HCT116 (cell line): Measurements from ENCODE around the gene TACO1. TPM values are rescaled to one million over a fixed set of nuclear protein-coding genes. Genes with fewer than 3 reads are reported as not detected.

Experiments
- ATAC-seq: fragments of 200-7000 bp; cut with Tn5 transposase; 2 replicates; pipeline ENCODE4 v1.9.1; 2020; ENCODE audit warnings: mild to moderate bottlenecking, moderate library complexity
- BruUV-seq: library from RNA; stranded (reverse); fragments of 400-500 nt; replicated peaks from 2 replicates; lab custom pipeline; 2021; lab: Mats Ljungman, UMichigan
- CTCF ChIA-PET: fragments of 300-600 bp; sonication (Branson Sonifier 250); formaldehyde crosslinking; loops from one replicate; lab custom pipeline; 2021; ENCODE audit warnings: antibody characterized with exemption; lab: Charles Lee
- POLR2A ChIA-PET: fragments of 300-600, 350-600 bp; sonication (Branson Sonifier 250); formaldehyde crosslinking; loops from one replicate; lab custom pipeline; 2021; ENCODE audit warnings: antibody characterized with exemption; lab: Charles Lee
- RAD21 ChIA-PET, 2 experiments: fragments of 300-600 bp; sonication (Branson Sonifier 250); formaldehyde crosslinking; loops; one replicate each; lab custom pipeline; 2023; ENCODE audit warnings: low total read pairs in 2 of 2; ENCODE audit not compliant: uncharacterized antibody in 2 of 2, unreplicated experiment in 2 of 2, low non-redundant PET in 1 of 2; lab: Charles Lee
- DNase-seq: peaks from one replicate; pipeline ENCODE4 v3.0.0-alpha.2; 2010; ENCODE audit warnings: low read depth, low spot score
- H2AFZ ChIP-seq: fragments of 200-600 bp; shearing (Covaris generic), sonication (generic); 2 replicates; pipeline ENCODE4 v1.6.1; 2017; ENCODE audit warnings: low read depth, mixed run types, mixed read lengths, antibody characterized with exemption, low read length; ENCODE audit not compliant: poor library complexity, severe bottlenecking
- H3K27ac ChIP-seq: 2 replicates; pipeline ENCODE4 v1.5.1; 2012; ENCODE audit warnings: low read depth, low read length
- H3K27me3 ChIP-seq: fragments of 200-600 bp; sonication (generic); 2 replicates; pipeline ENCODE4 v1.6.1; 2016; ENCODE audit warnings: mixed run types, low read length, mixed read lengths; ENCODE audit not compliant: insufficient read depth
- H3K36me3 ChIP-seq, 2 experiments: fragments of 200-500 bp in 1 of 2; fragments of 200-600 bp in 1 of 2; sonication (Bioruptor generic) in 1 of 2; sonication (generic) in 1 of 2; 2 replicates each; pipeline versions ENCODE4 v1.5.1 to v1.6.1; 2014 to 2016; ENCODE audit warnings: low read length in 2 of 2, inconsistent platforms in 1 of 2, mixed read lengths in 1 of 2, mixed run types in 1 of 2; ENCODE audit not compliant: insufficient read depth in 2 of 2, control insufficient read depth in 1 of 2
- H3K4me1 ChIP-seq, 2 experiments: fragments of 200-600 bp in 1 of 2; sonication (generic) in 1 of 2; 2 replicates each; pipeline versions ENCODE4 v1.5.1 to v1.6.1; 2012 to 2017; ENCODE audit warnings: low read length in 2 of 2, inconsistent platforms in 1 of 2, mild to moderate bottlenecking in 1 of 2, mixed read lengths in 1 of 2, mixed run types in 1 of 2, moderate library complexity in 1 of 2; ENCODE audit not compliant: insufficient read depth in 2 of 2, control insufficient read depth in 1 of 2
- H3K4me2 ChIP-seq: fragments of 200-600 bp; sonication (generic); 2 replicates; pipeline ENCODE4 v1.6.1; 2017; ENCODE audit warnings: mixed run types, low read length, mixed read lengths
- H3K4me3 ChIP-seq, 2 experiments: fragments of 200-600 bp in 1 of 2; sonication (generic) in 1 of 2; replicated peaks in 1 of 2; 2 replicates each; pipeline ENCODE4 v1.5.1; 2011 to 2016; ENCODE audit warnings: low read length in 2 of 2, control low read depth in 1 of 2, low read depth in 1 of 2, mild to moderate bottlenecking in 1 of 2, mixed read lengths in 1 of 2, mixed run types in 1 of 2
- H3K79me2 ChIP-seq: fragments of 200-600 bp; sonication (generic); 2 replicates; pipeline ENCODE4 v1.6.1; 2017; ENCODE audit warnings: mild to moderate bottlenecking, mixed run types, low read length, moderate library complexity, mixed read lengths; ENCODE audit not compliant: insufficient read depth
- H3K9ac ChIP-seq: fragments of 200-600 bp; sonication (generic); 2 replicates; pipeline ENCODE4 v1.6.1; 2016; ENCODE audit warnings: low read length, mixed read lengths
- H3K9me2 ChIP-seq: fragments of 200-600 bp; sonication (generic), shearing (Covaris generic); 2 replicates; pipeline ENCODE4 v1.6.1; 2017; ENCODE audit warnings: mixed run types, mild to moderate bottlenecking, moderate library complexity; ENCODE audit not compliant: insufficient read depth
- H3K9me3 ChIP-seq, 2 experiments: fragments of 200-500 bp in 1 of 2; fragments of 200-600 bp in 1 of 2; sonication (Bioruptor generic) in 1 of 2; sonication (generic) in 1 of 2; 2 replicates each; pipeline ENCODE4 v1.6.1; 2014 to 2017; ENCODE audit warnings: low read length in 2 of 2, mixed read lengths in 2 of 2, inconsistent platforms in 1 of 2, low read depth in 1 of 2, mild to moderate bottlenecking in 1 of 2, mixed run types in 1 of 2, moderate library complexity in 1 of 2; ENCODE audit not compliant: control insufficient read depth in 1 of 2, insufficient read depth in 1 of 2
- H4K20me1 ChIP-seq: fragments of 200-600 bp; sonication (generic), shearing (Covaris generic); 2 replicates; pipeline ENCODE4 v1.6.1; 2017; ENCODE audit warnings: mixed run types, mild to moderate bottlenecking, moderate library complexity; ENCODE audit not compliant: insufficient read depth
- ATF3 ChIP-seq: IDR thresholded peaks from 2 replicates; pipeline ENCODE4 v1.6.1; 2012
- CBX3 ChIP-seq: IDR thresholded peaks from 2 replicates; pipeline ENCODE4 v1.6.1; 2012; ENCODE audit warnings: low read depth
- CEBPB ChIP-seq: IDR thresholded peaks from 2 replicates; pipeline ENCODE4 v1.6.1; 2012; ENCODE audit warnings: low read depth
- CTCF ChIP-seq, 3 experiments: fragments of 200-600 bp in 1 of 3; sonication (generic) in 1 of 3; IDR thresholded peaks in 2 of 3; conservative IDR thresholded peaks in 1 of 3; 2 replicates each; pipeline ENCODE4 v1.5.1; 2012 to 2017; ENCODE audit warnings: low read depth in 2 of 3, low read length in 2 of 3, antibody characterized with exemption in 1 of 3, borderline replicate concordance in 1 of 3, control low read depth in 1 of 3, mild to moderate bottlenecking in 1 of 3, mixed read lengths in 1 of 3, mixed run types in 1 of 3, moderate library complexity in 1 of 3; ENCODE audit not compliant: insufficient read depth in 1 of 3
- EGR1 ChIP-seq: IDR thresholded peaks from 2 replicates; pipeline ENCODE4 v1.6.1; 2012; ENCODE audit warnings: low read depth
- ELF1 ChIP-seq: IDR thresholded peaks from 2 replicates; pipeline ENCODE4 v1.6.1; 2012; ENCODE audit warnings: low read depth, borderline replicate concordance
- EZH2 ChIP-seq: fragments of 200-600 bp; sonication (generic); IDR thresholded peaks from 2 replicates; pipeline ENCODE4 v1.6.1; 2017; ENCODE audit warnings: antibody characterized with exemption, mixed run types
- EZH2phosphoT487 ChIP-seq: fragments of 200-600 bp; IDR thresholded peaks from 2 replicates; pipeline ENCODE4 v1.6.1; 2018; ENCODE audit warnings: antibody characterized with exemption, borderline replicate concordance
- JUND ChIP-seq: IDR thresholded peaks from 2 replicates; pipeline ENCODE4 v1.6.1; 2012
- MAX ChIP-seq: IDR thresholded peaks from 2 replicates; pipeline ENCODE4 v1.6.1; 2012
- POLR2AphosphoS5 ChIP-seq: IDR thresholded peaks from 2 replicates; pipeline ENCODE4 v1.6.1; 2011; ENCODE audit warnings: mild to moderate bottlenecking, low read depth, low read length, moderate library complexity
- RAD21 ChIP-seq: IDR thresholded peaks from 2 replicates; pipeline ENCODE4 v1.6.1; 2012; ENCODE audit warnings: low read depth, mild to moderate bottlenecking
- SIN3A ChIP-seq: IDR thresholded peaks from 2 replicates; pipeline ENCODE4 v1.6.1; 2012; ENCODE audit warnings: low read depth
- SRF ChIP-seq: IDR thresholded peaks from 2 replicates; pipeline ENCODE4 v1.6.1; 2012; ENCODE audit warnings: low read depth
- TCF7L2 ChIP-seq: IDR thresholded peaks from 2 replicates; pipeline ENCODE4 v1.7.0; 2011; ENCODE audit warnings: borderline replicate concordance, inconsistent platforms; ENCODE audit not compliant: insufficient read depth, insufficient read length; ENCODE audit errors: extremely low read depth
- ZFX ChIP-seq: fragments of 450-650 bp; IDR thresholded peaks from 2 replicates; pipeline ENCODE4 v1.6.1; 2017
- ZNF274 ChIP-seq: fragments of 200-500 bp; sonication (Bioruptor generic); IDR thresholded peaks from 2 replicates; pipeline ENCODE4 v1.6.1; 2014; ENCODE audit warnings: mild to moderate bottlenecking, low read depth, low read length, inconsistent platforms
- intact Hi-C: fragments of 100-400 bp; cut with micrococcal nuclease; formaldehyde crosslinking; loops from 2 replicates; pipeline ENCODE4 v1.10.0; 2022
- total RNA-seq: library from RNA; stranded (reverse); gene quantifications from one replicate; pipeline ENCODE4 v1.2.1, GENCODE V29; 2021; ENCODE audit not compliant: unreplicated experiment
- TF ChIP-seq, protein P1 (sequence below): IDR thresholded peaks from 2 replicates; pipeline ENCODE4 v1.6.1; 2012; ENCODE audit warnings: low read depth
- TF ChIP-seq, protein P2 (sequence below): IDR thresholded peaks from 2 replicates; pipeline ENCODE4 v1.6.1; 2011; ENCODE audit warnings: mild to moderate bottlenecking, low read length, moderate library complexity; ENCODE audit not compliant: insufficient replicate concordance; ENCODE audit errors: extremely low read depth

TACO1 gene
- total RNA-seq, 1 experiment from 2014 or later, result 39.6 TPM

DNA sequence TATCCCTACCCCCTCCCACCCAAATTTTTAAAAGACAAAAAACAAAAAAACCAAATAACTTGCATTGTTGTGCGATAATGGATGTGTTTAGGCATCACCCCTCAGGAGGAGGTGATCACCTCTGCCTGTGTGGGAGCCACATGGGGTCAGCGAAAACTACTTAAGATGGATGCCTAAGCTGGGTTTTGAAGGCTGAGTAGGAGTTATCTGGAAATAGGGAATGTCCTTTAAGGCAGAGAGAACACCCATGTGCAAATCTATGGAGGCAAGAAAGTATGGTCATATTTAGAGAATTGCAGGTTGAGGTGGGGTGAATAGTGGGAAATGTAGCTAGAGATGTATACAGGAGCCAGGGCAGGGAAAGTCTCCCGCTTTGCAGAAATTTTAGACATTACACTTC, 5.6 kb upstream of the TACO1 start:
- Histone ChIP-seq H2AFZ (no peak overlapping the region), H3K79me2 (no peaks in the 10 kb centered on the region), H4K20me1 (no peaks in the 10 kb centered on the region), H3K9me3 (no peaks in the 10 kb centered on the region), H3K27ac (no peak overlapping the region), H3K27me3 (no peaks in the 10 kb centered on the region), H3K4me1 (peaks cover 3 to 5% of the 10 kb centered on the region in 2 experiments; a peak in 3 of 4 replicates), H3K9me2 (no peaks in the 10 kb centered on the region), H3K36me3 (peaks cover 9 to 17% of the 10 kb centered on the region in 2 experiments; a peak in 3 of 4 replicates), H3K9ac (no peak overlapping the region), H3K4me2 (no peak overlapping the region), H3K4me3 (no peak overlapping the region)
- ChIA-PET POLR2A (interaction anchor here (0.6 kb wide), 1 partner anchor 27 kb away, joined by 4 read pairs; the partner anchor contains the start of gene MAP3K3), CTCF (interaction anchor here (2.6 kb wide), 1 partner anchor 17 kb away, joined by 7 read pairs; no protein-coding TSS in a partner anchor), RAD21 (no interaction called here)
- DNase-seq (no peak), ATAC-seq (no peak)
- intact Hi-C loops, result no loop called here
- no peak for TF ChIP-seq JUND
- TF ChIP-seq EGR1, result no peak
- TF ChIP-seq ELF1, result no peak
- no peak for TF ChIP-seq CTCF (IDR thresholded peaks at IDR 0.05 in 2 of 3, conservative IDR thresholded peaks at IDR 0.05 in 1 of 3; ENCODE audit: borderline replicate concordance in 1 of 3, insufficient read depth in 1 of 3, low read depth in 2 of 3, low read length in 2 of 3)
- no peak for TF ChIP-seq CEBPB
- no peak for TF ChIP-seq RAD21
- no peak for TF ChIP-seq EZH2
- no peak for TF ChIP-seq TCF7L2
- TF ChIP-seq, protein P1, sequence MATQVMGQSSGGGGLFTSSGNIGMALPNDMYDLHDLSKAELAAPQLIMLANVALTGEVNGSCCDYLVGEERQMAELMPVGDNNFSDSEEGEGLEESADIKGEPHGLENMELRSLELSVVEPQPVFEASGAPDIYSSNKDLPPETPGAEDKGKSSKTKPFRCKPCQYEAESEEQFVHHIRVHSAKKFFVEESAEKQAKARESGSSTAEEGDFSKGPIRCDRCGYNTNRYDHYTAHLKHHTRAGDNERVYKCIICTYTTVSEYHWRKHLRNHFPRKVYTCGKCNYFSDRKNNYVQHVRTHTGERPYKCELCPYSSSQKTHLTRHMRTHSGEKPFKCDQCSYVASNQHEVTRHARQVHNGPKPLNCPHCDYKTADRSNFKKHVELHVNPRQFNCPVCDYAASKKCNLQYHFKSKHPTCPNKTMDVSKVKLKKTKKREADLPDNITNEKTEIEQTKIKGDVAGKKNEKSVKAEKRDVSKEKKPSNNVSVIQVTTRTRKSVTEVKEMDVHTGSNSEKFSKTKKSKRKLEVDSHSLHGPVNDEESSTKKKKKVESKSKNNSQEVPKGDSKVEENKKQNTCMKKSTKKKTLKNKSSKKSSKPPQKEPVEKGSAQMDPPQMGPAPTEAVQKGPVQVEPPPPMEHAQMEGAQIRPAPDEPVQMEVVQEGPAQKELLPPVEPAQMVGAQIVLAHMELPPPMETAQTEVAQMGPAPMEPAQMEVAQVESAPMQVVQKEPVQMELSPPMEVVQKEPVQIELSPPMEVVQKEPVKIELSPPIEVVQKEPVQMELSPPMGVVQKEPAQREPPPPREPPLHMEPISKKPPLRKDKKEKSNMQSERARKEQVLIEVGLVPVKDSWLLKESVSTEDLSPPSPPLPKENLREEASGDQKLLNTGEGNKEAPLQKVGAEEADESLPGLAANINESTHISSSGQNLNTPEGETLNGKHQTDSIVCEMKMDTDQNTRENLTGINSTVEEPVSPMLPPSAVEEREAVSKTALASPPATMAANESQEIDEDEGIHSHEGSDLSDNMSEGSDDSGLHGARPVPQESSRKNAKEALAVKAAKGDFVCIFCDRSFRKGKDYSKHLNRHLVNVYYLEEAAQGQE, result no peak
- TF ChIP-seq SRF, result no peak
- TF ChIP-seq, protein P2, sequence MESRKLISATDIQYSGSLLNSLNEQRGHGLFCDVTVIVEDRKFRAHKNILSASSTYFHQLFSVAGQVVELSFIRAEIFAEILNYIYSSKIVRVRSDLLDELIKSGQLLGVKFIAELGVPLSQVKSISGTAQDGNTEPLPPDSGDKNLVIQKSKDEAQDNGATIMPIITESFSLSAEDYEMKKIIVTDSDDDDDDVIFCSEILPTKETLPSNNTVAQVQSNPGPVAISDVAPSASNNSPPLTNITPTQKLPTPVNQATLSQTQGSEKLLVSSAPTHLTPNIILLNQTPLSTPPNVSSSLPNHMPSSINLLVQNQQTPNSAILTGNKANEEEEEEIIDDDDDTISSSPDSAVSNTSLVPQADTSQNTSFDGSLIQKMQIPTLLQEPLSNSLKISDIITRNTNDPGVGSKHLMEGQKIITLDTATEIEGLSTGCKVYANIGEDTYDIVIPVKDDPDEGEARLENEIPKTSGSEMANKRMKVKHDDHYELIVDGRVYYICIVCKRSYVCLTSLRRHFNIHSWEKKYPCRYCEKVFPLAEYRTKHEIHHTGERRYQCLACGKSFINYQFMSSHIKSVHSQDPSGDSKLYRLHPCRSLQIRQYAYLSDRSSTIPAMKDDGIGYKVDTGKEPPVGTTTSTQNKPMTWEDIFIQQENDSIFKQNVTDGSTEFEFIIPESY, result no peak
- TF ChIP-seq MAX, result no peak
- no peak for TF ChIP-seq ATF3
- TF ChIP-seq ZNF274, result no peak
- no peak for TF ChIP-seq EZH2phosphoT487
- no peak for TF ChIP-seq SIN3A
- no peak for TF ChIP-seq POLR2AphosphoS5
- no peak for TF ChIP-seq ZFX
- TF ChIP-seq CBX3, result no peak
- BruUV-seq, result no TSS peak
